ENCODE results near the gene FAM200B.

FAM200B gene

DNA sequence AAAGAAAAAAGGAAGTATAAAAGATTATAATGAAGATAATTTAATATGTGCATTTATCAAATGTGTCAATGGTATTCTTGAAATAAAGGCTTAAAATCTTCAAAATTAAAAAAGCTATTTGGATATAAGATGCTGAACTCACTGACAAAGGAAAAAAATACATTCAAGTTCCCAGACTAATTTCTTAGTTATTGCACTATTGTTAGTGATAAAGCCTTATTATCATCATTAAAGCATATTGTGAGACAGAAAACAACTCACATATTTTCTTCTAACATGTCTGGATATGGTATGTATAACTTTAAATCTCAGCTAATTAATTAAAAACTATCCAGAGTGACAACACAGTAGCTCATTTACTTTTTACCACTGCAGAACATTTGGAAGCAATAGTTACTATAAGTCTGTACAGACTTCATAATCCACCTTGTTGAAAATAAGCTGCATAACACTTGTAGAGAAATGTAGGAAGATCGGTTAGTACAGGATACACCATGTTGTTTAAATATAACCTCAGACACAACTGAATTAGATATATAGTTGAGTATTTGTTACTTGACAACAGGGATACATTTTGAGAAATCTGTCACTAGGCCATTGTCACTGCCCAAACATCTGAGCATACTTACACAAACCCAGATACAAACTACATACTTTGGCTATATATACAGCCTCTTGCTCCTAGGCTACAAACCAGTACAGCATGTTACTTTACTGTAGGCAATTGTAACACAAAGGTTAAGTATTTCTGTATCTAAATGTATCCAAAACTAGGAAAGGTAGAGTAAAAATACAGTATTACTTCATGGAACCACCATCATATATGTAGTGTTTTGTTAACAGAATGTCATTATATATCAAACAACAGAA lies 12.8 kb upstream of the FAM200B start:
- H3K4me3 ChIP-seq (ENCODE audit: low read depth, low read length), result no peak overlapping the region

DNA sequence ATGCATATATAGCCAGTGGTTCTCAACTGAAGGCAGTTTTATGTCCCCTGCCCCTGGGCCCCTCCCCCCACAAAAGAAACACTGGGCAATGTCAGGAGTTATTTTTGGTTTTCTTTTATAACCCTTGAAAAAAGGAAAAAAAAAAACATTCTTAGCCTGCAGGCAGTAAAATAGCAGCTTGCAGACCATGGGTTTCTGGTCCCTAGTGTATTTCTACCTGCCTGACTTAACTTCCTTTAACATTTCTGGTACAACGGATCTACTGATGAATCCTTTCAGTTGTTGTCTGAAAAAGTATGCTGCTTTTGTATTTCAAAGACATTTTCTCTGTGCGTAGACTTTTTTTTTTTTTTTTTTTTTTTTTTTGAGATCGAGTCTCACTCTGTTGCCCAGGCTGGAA lies 11.1 kb upstream of the FAM200B start:
- H3K4me3 ChIP-seq (ENCODE audit: low read depth, low read length), result no peak overlapping the region

DNA sequence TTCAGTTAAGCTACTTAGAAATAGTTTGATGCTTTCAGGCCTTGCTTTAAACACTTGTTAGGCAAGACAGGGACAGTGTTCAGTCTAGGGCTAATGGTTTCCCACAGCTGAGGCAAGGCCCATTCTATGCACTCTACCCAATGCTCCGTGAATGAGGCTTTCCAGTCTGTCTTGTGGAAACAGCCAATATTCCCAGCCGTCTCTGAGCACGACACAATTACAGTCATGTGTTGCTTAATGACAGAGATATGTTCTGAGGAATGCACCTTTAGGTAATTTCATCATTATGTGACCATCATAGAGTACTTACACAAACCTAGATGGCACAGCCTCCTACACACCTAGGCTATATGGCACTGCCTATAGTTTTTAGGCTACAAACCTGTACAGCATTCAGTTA lies 9.5 kb upstream of the FAM200B start:
- no peak overlapping the region for H3K4me3 ChIP-seq (ENCODE audit: low read depth, low read length)

DNA sequence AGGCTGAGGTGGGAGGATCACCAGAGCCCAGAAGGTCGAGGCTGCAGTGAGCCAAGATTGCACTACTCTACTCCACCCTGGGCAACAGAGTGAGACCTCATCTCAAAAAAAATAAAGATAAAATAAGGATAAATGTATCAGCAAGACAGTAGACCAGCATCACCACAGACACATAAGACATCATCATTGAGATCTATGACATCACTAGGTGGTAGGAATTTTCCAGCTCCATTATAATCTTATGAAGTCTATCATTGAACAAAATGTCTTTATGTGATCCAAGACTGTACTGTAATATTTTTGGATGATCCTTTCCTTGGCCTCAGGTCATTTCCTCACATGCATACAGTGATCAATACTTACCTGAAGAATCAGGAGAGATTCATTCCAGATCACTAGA lies 8.3 kb upstream of the FAM200B start:
- H3K4me3 ChIP-seq (ENCODE audit: low read depth, low read length), result no peak overlapping the region

DNA sequence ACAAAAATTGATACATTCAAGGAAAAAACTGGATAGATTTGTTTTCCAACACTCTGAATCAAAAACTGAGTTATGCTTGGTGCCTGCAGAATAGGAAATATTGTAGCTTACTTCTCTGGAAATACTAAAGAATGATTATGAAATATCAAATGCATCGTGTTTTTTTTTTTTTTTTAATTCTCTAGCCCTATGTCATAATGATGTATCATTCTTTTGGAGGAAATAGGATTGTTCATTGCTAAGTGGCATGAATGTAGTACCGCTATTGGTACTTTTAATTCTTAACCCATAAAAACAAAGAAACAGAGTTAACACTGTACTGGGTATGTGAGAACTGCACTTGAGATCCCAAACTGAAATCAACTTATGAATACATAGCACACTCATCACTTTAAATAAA lies 7.6 kb upstream of the FAM200B start:
- no peak overlapping the region for H3K4me3 ChIP-seq (ENCODE audit: low read depth, low read length)

DNA sequence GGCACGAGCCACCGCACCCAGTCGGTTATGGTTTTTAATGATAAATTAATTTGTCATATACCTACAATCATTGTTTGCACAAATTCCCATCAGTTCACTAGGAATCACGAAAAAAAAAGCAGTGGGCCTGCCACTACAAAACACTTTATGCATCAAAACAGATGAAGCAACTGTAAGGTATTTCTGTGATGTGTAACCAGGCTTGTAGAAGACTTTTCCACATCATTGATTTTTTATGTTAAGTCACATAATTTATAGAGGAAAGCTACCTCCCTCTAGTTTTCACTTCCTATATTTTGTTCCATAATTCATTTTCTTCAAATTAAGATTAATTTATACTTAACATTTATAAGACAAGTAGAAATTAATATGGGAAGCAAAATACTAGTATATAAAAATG lies 6.7 kb upstream of the FAM200B start:
- H3K4me3 ChIP-seq (ENCODE audit: low read depth, low read length), result no peak overlapping the region

DNA sequence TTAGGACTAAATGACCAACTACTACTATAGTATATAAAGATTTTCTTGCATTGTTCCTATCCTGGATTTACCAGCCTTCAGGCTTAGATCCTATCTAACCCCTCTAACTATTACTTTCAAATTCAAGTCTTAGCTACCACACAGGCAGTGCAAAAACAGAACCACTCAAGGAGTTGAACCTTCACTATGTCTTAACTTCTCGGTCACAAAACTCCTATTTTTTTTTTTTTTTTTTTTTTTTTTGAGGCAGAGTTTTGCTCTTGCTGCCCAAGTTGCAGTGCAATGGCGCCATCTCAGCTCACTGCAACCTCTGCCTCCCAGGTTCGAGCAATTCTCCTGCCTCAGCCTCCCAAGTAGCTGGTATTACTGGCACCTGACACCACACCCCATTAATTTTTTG lies 6.3 kb upstream of the FAM200B start:
- H3K4me3 ChIP-seq (ENCODE audit: low read depth, low read length), result no peak overlapping the region

DNA sequence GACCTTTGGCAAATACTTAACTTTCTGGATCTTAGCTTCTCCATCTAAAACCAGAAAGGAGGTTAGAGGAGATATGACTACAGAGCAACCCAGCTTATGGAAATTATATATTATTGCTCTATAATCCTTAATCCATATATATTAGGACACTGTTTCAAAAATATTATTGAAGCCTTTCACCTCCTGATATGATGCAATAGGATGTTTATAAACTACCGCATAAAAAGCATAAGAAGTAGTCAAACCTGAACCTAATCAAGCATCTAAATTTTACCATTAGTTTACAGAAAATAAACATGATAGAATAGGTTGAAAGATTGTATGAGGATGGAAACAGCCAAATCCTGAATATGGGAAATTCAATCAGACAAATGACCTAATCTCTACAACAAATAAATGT lies 5.6 kb upstream of the FAM200B start:
- no peak overlapping the region for H3K4me3 ChIP-seq (ENCODE audit: low read depth, low read length)

DNA sequence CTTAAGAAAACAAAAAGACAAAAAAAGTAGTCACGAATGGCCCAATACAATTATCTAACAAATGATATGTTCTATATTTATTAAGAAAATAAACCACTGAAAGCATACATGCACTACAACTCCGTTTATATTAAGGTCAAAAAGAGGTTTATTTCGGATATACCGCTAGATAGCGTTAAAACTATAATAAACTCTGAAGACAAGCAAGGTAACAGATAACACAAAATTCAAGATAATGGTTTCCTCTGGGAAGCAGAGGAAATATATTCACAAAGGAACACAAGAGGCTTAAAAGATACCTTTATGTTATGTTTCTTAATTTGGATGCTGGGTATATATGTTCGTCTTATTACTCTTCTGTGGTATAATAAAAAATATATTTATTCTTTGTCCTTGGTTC lies 4.7 kb upstream of the FAM200B start:
- no peak overlapping the region for H3K4me3 ChIP-seq (ENCODE audit: low read depth, low read length)

DNA sequence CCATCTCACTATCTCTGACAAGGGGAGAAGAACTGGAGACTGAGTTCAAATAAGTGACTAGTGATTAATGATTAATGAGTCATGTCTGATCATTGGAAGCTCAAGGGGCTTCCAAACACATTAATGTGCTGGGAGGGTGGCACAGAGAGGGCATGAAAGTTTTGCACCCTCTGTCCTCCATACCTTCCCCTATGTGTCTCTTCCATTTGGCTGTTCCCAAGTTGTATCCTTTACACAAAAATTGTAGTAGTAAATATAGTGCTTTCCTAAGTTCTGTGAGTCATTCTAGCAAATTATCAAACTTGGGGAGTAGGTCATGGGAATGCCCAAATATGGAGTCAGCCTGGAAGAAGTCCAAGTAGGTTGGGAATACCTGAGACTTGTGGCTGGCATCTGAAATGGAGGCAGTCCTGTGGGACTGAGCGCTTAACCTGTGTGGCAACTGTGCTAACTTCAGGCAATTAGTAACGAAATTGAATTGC lies 4.1 kb upstream of the FAM200B start:
- no peak overlapping the region for H3K4me3 ChIP-seq (ENCODE audit: low read depth, low read length)

DNA sequence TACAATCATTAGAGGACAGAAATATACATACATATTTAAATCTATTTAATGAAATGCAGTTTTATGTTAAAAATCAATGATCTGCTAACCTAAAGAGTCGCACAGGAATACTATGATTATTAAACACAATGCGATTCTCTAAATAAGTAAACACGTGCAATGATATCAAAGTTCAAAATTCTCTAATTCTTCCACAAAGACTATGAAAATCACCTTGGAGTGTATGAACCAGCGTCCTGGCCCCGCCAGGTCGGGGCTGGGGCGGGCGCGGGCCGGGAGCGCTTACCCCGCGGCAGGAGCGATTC lies 608 bp upstream of the FAM200B start:
- peak overlapping the region; percentile 89 for H3K4me3 ChIP-seq (ENCODE audit: low read depth, low read length)

DNA sequence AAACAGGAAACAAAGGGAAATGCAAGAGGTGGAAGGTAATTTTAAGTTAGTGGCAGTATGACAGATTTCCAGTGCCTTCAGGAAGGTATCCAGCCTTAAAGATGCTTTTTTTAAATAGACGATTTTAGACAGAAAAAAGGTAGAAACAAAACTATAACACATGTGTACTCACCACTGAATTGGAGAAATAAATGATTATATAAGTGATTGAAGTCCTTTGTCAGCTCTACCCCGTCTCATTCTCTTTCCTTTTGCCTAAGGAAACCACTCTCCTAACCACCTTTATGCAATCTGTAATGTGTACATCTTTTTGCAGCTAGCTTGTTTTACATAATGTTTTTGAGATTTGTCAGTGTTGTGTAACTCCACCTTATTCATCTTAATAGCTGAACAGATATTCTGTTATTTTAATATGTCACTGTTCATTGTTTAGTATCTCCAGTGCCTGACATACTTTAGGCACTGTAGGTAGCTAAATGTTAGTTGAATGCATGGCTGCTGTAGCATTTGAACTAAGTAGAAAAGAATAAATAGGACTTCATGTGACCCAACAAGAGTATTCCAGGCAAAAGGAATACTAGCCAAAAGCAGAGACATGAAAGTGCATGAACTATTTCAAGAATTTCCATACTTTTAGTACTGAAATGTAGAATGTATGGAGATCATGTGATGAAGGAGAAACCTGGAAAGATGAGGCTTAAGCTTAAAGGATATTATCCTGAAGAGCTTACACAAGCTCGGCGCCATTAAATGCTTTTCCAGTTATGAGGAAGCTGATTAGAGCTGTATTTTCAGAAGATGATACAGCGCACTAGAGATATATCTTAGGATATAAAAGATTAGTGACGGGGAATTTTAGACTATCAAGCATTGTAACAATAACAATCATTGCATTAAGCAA lies 865 bp downstream of the FAM200B start:
- peak overlapping the region; percentile 89 for H3K4me3 ChIP-seq (ENCODE audit: low read depth, low read length)

DNA sequence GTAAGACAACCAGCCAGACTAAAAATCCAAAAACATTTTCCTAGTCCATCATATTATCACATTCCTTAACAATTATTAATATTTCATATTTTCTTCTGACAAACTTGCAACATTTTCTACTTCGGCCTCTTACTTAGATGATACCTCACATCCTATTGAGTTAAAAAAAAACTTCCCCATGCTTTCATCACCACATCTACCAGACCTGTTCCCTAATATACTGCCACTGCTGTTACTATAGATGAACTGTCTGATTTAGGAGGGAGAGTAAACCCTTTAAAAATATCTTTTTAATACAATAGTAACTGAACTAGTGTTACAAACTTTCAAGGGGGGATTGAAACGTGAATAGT lies 1.5 kb downstream of the FAM200B start:
- no peak overlapping the region for H3K4me3 ChIP-seq (ENCODE audit: low read depth, low read length)

DNA sequence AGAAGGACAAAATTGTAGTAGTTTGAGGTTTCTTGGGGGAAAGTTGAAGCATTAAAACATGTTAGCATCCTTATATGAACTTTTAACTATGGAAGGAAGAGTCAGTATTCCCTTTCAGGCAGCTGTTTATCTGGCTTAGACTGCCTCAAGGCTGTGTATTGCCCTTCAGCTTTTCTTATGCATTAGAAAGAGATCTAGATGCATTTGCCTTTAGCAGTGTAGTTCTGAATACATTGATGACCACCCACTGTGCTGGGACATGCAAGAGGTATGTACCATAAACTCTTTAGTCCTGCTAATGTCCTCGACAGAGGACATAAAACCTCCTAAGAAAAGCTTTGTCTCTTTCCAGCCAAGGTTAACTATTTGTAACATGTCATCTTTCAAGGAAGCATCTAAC lies 2.9 kb downstream of the FAM200B start:
- no peak overlapping the region for H3K4me3 ChIP-seq (ENCODE audit: low read depth, low read length)

DNA sequence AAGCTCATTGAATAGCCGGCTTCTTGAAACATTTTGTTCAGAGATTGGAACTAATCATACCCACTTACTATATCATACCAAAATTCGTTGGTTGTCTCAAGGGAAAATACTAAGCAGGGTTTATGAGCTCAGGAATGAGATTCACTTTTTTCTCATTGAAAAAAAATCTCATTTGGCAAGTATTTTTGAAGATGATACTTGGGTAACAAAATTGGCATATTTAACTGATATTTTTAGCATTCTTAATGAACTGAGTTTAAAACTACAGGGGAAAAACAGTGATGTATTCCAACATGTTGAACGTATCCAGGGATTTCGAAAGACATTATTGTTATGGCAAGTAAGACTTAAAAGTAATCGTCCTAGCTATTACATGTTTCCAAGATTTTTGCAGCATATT lies 6.4 kb downstream of the FAM200B start:
- H3K4me3 ChIP-seq (ENCODE audit: low read depth, low read length), result no peak overlapping the region

DNA sequence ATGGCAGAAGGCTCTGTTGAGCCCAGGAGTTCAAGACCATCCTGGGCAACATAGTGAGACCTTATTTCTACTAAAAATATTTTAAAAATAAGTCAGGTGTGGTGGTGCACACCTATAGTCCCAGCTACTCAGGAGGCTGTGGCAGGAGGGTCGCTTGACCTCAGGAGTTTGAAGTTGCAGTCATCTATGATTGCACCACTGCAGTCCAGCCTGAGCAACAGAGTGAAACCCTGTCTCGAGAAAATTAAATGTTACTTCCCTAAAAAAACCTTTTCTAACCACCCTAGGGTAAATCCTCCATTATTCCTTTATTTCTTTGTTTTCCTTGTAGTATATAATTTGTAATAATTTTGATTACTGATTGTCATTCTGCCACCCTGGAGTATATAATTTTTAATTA lies 7.9 kb downstream of the FAM200B start:
- H3K4me3 ChIP-seq (ENCODE audit: low read depth, low read length), result no peak overlapping the region

DNA sequence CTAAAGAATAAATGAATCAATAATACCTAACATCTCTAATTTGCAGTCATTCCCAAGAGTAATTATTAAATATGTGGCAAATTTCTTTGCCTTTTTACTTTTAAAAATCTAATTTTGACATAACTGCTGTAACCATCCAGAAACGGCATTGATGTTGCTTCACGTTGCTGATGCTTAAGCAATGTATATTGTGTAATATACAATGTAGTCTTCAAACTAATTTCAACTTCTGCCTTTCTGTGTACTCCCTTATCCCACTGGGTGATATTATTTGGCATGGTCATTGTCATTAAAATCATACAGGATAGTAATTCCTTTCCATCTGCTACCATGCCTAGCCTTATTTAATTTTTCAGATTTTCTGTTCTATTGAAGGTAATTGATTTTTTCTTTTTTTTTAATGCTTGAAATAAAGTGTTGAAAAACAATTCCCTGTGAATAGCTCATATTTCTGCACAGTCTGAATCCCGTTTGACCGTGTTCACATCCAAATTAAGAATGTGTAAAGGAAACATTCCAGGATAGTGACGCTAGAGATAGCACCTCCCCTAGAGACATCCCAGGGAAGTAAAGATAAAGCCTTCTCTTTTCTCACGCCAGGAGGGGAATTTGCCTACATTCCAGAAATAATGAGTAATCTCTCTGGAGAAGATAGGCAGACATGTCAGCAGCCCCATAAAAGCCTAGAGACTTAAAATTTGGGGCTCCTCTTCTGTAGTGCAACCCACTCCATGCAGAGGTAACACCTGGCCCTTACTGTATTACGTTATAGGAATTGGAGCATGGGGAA lies 8.6 kb downstream of the FAM200B start:
- no peak overlapping the region for H3K4me3 ChIP-seq (ENCODE audit: low read depth, low read length)

DNA sequence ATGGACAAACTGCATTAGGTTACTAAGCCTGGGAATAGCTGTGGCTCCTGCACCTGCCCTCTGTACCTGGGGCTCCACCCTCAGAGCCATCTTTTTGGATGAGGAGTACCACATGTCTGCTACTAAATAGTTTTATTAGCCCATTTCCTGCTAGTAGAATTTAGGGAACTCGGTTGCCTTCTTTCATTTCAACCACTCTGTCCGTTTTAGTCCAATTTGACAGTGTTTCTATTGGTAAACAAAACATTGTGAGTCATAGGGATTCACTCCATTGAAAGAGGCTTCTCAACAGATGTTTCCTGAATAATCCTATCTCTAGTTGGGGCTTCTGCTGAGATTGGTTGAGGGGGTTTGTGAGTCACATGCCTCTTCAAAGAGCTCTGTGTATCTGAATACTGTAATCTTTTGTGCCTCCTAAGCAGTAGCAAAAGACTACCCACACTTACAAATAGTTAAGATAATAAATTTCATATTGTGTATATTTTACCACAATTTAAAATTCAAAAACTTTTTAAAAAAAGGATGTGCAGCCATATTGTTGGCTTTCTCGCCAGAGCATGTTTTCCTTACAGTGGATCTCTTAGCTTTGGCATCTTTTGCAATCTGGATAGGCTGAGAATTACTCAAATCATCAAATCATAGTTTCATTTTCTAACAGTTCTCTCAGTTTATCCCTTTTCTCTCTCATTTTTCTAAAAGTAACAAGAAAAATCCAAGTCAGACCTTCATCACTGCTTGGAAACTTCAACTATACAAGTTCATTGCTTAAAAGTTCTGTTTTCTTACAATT lies 9.9 kb downstream of the FAM200B start:
- H3K4me3 ChIP-seq (ENCODE audit: low read depth, low read length), result no peak overlapping the region

DNA sequence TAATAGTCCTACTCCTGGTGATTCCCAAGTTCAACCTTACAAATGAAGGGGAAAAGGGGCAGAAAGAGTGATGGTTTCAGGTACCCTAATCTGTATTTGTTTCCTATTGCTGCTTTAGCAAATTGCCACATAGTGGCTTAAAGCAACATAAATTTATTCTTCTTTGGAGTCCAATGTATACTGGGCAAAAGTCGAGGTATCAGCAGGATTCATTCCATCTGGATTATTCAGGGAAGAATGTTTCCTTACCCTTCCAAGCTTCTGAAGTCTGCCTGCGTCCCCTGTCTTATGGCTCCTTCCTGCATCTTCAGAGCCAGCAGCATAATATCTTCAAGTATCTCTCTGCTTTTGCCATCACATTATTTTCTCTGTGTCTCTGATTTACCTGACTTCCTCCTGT lies 11.0 kb downstream of the FAM200B start:
- no peak overlapping the region for H3K4me3 ChIP-seq (ENCODE audit: low read depth, low read length)

DNA sequence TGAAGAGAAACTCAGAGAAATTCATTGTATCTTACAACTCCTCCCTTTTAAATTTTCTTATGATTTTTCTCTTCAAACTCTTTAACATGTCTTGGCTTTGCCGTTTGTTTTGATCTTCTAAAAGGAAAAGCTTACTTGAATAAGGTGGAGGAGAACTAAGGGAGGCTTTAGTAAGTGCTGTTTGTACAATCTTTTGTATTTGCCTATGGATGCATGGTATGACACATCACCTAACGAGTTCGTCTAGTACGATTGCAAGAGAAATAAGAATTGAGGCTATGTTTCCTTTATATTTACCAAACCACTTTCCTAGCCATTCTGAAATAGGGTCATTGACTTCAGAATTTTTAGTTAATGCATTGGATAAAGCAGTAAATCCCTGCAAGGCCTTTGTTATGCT lies 12.8 kb downstream of the FAM200B start:
- no peak overlapping the region for H3K4me3 ChIP-seq (ENCODE audit: low read depth, low read length)

DNA sequence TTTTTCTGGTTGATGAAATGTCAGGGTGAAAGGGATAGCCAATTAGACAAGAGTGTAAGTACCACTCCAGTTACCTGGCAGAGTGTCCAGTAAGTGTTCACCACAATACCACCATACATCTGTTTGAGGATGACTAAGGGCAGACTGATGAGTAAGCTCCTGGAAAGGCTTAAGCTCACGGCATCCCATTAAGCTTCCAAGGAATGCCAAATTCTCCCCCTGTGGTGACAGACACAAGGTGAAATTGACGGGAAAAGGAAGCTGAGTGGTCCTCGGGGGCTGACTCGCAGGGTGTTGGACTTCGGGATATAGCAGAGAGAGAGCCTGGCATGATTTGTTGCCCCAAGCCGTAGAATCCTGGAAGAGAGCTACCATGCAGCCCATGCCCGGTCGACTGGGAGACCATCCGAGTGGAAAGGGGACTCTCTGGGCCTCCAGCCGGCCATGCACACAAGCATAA lies 13.6 kb downstream of the FAM200B start:
- H3K4me3 ChIP-seq (ENCODE audit: low read depth, low read length), result no peak overlapping the region
